ENCODE measurements around the gene SLC2A11.

GRCh38 chr22:23874871-23875270, 17.2 kb downstream of the SLC2A11 start:
- TF ChIP-seq CTCF (IDR thresholded peaks at IDR 0.05; ENCODE audit: poor library complexity, severe bottlenecking) (no peak), REST (IDR thresholded peaks at IDR 0.05; ENCODE audit: borderline replicate concordance) (no peak), MXI1 (conservative IDR thresholded peaks at IDR 0.05; ENCODE audit: poor library complexity, severe bottlenecking) (no peak), EZH2 (IDR thresholded peaks at IDR 0.05; ENCODE audit: borderline replicate concordance, insufficient read depth, low read length, poor library complexity, severe bottlenecking) (no peak), POLR2AphosphoS5 (IDR thresholded peaks at IDR 0.05) (no peak), EP300 (conservative IDR thresholded peaks at IDR 0.05; ENCODE audit: poor library complexity, severe bottlenecking) (no peak), SMC3 (conservative IDR thresholded peaks at IDR 0.05; ENCODE audit: poor library complexity) (no peak), RAD21 (conservative IDR thresholded peaks at IDR 0.05) (no peak), TAF1 (IDR thresholded peaks at IDR 0.05; ENCODE audit: low read depth) (no peak)
